Measurements from ENCODE around the gene TNNC1.

TNNC1 gene

GRCh38 chr3:52453496-52454249 lies at the start of gene TNNC1:
Gene TNNC1 (minus strand): TSS chr3:52454041. CDS start chr3:52454015, 26 bp downstream.
- H3K9ac ChIP-seq (ENCODE audit: low read length) = peak within 1 kb of the TSS; percentile 96
- peak within 1 kb of the TSS; percentile 97 for H3K27ac ChIP-seq (ENCODE audit: low read depth, low read length)
- peak within 1 kb of the TSS; percentile 56 to 87 for H3K4me3 ChIP-seq (ENCODE audit: low read depth in 1 of 2, low read length in 2 of 2)
- H3K27me3 ChIP-seq (ENCODE audit: control insufficient read depth in 1 of 2, insufficient read depth in 2 of 2, low read length in 2 of 2) = no peaks in the 10 kb centered on the region
- peaks cover 9% of the 10 kb centered on the region for H3K36me3 ChIP-seq (ENCODE audit: insufficient read depth, low read length)
- H3K4me1 ChIP-seq (ENCODE audit: insufficient read depth, low read length) = peaks cover 24% of the 10 kb centered on the region
- no peaks in the 10 kb centered on the region for H3K9me3 ChIP-seq (ENCODE audit: low read length)

GRCh38 chr3:52502808-52503350 lies 49.0 kb upstream of the TNNC1 start:
- peaks cover 4% of the 10 kb centered on the region for H3K36me3 ChIP-seq (ENCODE audit: insufficient read depth, low read length)

GRCh38 chr3:52502001-52502400 lies 48.2 kb upstream of the TNNC1 start:
- Histone ChIP-seq H3K4me3 (ENCODE audit: low read depth in 1 of 2, low read length in 2 of 2) (no peak overlapping the region), H3K27me3 (ENCODE audit: control insufficient read depth in 1 of 2, insufficient read depth in 2 of 2, low read length in 2 of 2) (no peaks in the 10 kb centered on the region), H3K36me3 (ENCODE audit: insufficient read depth, low read length) (peaks cover 4% of the 10 kb centered on the region)

More at GRCh38 chr3:52502808-52503350, 49.0 kb upstream of the TNNC1 start:
- no peaks in the 10 kb centered on the region for H3K27me3 ChIP-seq (ENCODE audit: control insufficient read depth in 1 of 2, insufficient read depth in 2 of 2, low read length in 2 of 2)
- no peak overlapping the region for H3K4me3 ChIP-seq (ENCODE audit: low read depth in 1 of 2, low read length in 2 of 2)
- no peak overlapping the region for H3K9ac ChIP-seq (ENCODE audit: low read length)
- H3K9me3 ChIP-seq (ENCODE audit: low read length) = no peaks in the 10 kb centered on the region
- H3K27ac ChIP-seq (ENCODE audit: low read depth, low read length) = no peak overlapping the region
- H3K4me1 ChIP-seq (ENCODE audit: insufficient read depth, low read length) = no peaks in the 10 kb centered on the region

GRCh38 chr3:52501046-52501445 lies 47.2 kb upstream of the TNNC1 start:
- no peaks in the 10 kb centered on the region for H3K9me3 ChIP-seq (ENCODE audit: low read length)
- no peak overlapping the region for H3K27ac ChIP-seq (ENCODE audit: low read depth, low read length)
- no peaks in the 10 kb centered on the region for H3K27me3 ChIP-seq (ENCODE audit: control insufficient read depth in 1 of 2, insufficient read depth in 2 of 2, low read length in 2 of 2)
- H3K9ac ChIP-seq (ENCODE audit: low read length) = no peak overlapping the region
- no peak overlapping the region for H3K4me3 ChIP-seq (ENCODE audit: low read depth in 1 of 2, low read length in 2 of 2)
- H3K4me1 ChIP-seq (ENCODE audit: insufficient read depth, low read length) = no peaks in the 10 kb centered on the region
- peaks cover 4% of the 10 kb centered on the region for H3K36me3 ChIP-seq (ENCODE audit: insufficient read depth, low read length)

More at GRCh38 chr3:52502001-52502400, 48.2 kb upstream of the TNNC1 start:
- no peaks in the 10 kb centered on the region for H3K9me3 ChIP-seq (ENCODE audit: low read length)
- H3K27ac ChIP-seq (ENCODE audit: low read depth, low read length) = no peak overlapping the region
- H3K9ac ChIP-seq (ENCODE audit: low read length) = no peak overlapping the region
- no peaks in the 10 kb centered on the region for H3K4me1 ChIP-seq (ENCODE audit: insufficient read depth, low read length)

GRCh38 chr3:52498137-52499054 lies 44.6 kb upstream of the TNNC1 start:
- no peak overlapping the region for H3K27ac ChIP-seq (ENCODE audit: low read depth, low read length)
- no peak overlapping the region for H3K4me3 ChIP-seq (ENCODE audit: low read depth in 1 of 2, low read length in 2 of 2)
- H3K9ac ChIP-seq (ENCODE audit: low read length) = no peak overlapping the region
- no peaks in the 10 kb centered on the region for H3K9me3 ChIP-seq (ENCODE audit: low read length)
- H3K4me1 ChIP-seq (ENCODE audit: insufficient read depth, low read length) = no peaks in the 10 kb centered on the region
- peaks cover 8% of the 10 kb centered on the region for H3K36me3 ChIP-seq (ENCODE audit: insufficient read depth, low read length)
- no peaks in the 10 kb centered on the region for H3K27me3 ChIP-seq (ENCODE audit: control insufficient read depth in 1 of 2, insufficient read depth in 2 of 2, low read length in 2 of 2)

GRCh38 chr3:52495777-52496602 lies 42.1 kb upstream of the TNNC1 start:
- Histone ChIP-seq H3K4me3 (ENCODE audit: low read depth in 1 of 2, low read length in 2 of 2) (peak overlapping the region in 1 of 2 donors; percentile 32), H3K9ac (ENCODE audit: low read length) (no peak overlapping the region), H3K4me1 (ENCODE audit: insufficient read depth, low read length) (no peaks in the 10 kb centered on the region), H3K27me3 (ENCODE audit: control insufficient read depth in 1 of 2, insufficient read depth in 2 of 2, low read length in 2 of 2) (no peaks in the 10 kb centered on the region), H3K36me3 (ENCODE audit: insufficient read depth, low read length) (peaks cover 31% of the 10 kb centered on the region), H3K27ac (ENCODE audit: low read depth, low read length) (peak overlapping the region; percentile 44), H3K9me3 (ENCODE audit: low read length) (no peaks in the 10 kb centered on the region)

- Histone ChIP-seq H3K9me3 (ENCODE audit: low read length) (no peaks in the 10 kb centered on the region), H3K4me1 (ENCODE audit: insufficient read depth, low read length) (no peaks in the 10 kb centered on the region), H3K27ac (ENCODE audit: low read depth, low read length) (peak within 1 kb of the TSS; percentile 44), H3K4me3 (ENCODE audit: low read depth in 1 of 2, low read length in 2 of 2) (peak within 1 kb of the TSS in 1 of 2 donors; percentile 32), H3K36me3 (ENCODE audit: insufficient read depth, low read length) (peaks cover 41% of the 10 kb centered on the region), H3K9ac (ENCODE audit: low read length) (no peak within 1 kb of the TSS), H3K27me3 (ENCODE audit: control insufficient read depth in 1 of 2, insufficient read depth in 2 of 2, low read length in 2 of 2) (no peaks in the 10 kb centered on the region)
Measured at GRCh38 chr3:52494886-52495495, 41.1 kb upstream of the TNNC1 start, which contains the start of gene STAB1. Gene STAB1 (plus strand): TSS chr3:52495338. CDS start chr3:52495414, 76 bp downstream.

GRCh38 chr3:52494445-52494844 lies 40.6 kb upstream of the TNNC1 start:
- H3K27me3 ChIP-seq (ENCODE audit: control insufficient read depth in 1 of 2, insufficient read depth in 2 of 2, low read length in 2 of 2) = no peaks in the 10 kb centered on the region
- H3K9ac ChIP-seq (ENCODE audit: low read length) = no peak overlapping the region
- no peak overlapping the region for H3K4me3 ChIP-seq (ENCODE audit: low read depth in 1 of 2, low read length in 2 of 2)
- no peak overlapping the region for H3K27ac ChIP-seq (ENCODE audit: low read depth, low read length)
- H3K4me1 ChIP-seq (ENCODE audit: insufficient read depth, low read length) = no peaks in the 10 kb centered on the region
- no peaks in the 10 kb centered on the region for H3K9me3 ChIP-seq (ENCODE audit: low read length)
- peaks cover 47% of the 10 kb centered on the region for H3K36me3 ChIP-seq (ENCODE audit: insufficient read depth, low read length)

GRCh38 chr3:52493232-52494017 lies 39.6 kb upstream of the TNNC1 start:
- Histone ChIP-seq H3K9me3 (ENCODE audit: low read length) (no peaks in the 10 kb centered on the region), H3K27ac (ENCODE audit: low read depth, low read length) (no peak overlapping the region), H3K4me1 (ENCODE audit: insufficient read depth, low read length) (no peaks in the 10 kb centered on the region), H3K27me3 (ENCODE audit: control insufficient read depth in 1 of 2, insufficient read depth in 2 of 2, low read length in 2 of 2) (no peaks in the 10 kb centered on the region), H3K4me3 (ENCODE audit: low read depth in 1 of 2, low read length in 2 of 2) (no peak overlapping the region), H3K36me3 (ENCODE audit: insufficient read depth, low read length) (peaks cover 55% of the 10 kb centered on the region), H3K9ac (ENCODE audit: low read length) (no peak overlapping the region)

- no peak overlapping the region for H3K27ac ChIP-seq (ENCODE audit: low read depth, low read length)
- H3K27me3 ChIP-seq (ENCODE audit: control insufficient read depth in 1 of 2, insufficient read depth in 2 of 2, low read length in 2 of 2) = no peaks in the 10 kb centered on the region
- no peaks in the 10 kb centered on the region for H3K4me1 ChIP-seq (ENCODE audit: insufficient read depth, low read length)
- H3K9ac ChIP-seq (ENCODE audit: low read length) = no peak overlapping the region
- H3K9me3 ChIP-seq (ENCODE audit: low read length) = no peaks in the 10 kb centered on the region
- H3K36me3 ChIP-seq (ENCODE audit: insufficient read depth, low read length) = peaks cover 68% of the 10 kb centered on the region
- no peak overlapping the region for H3K4me3 ChIP-seq (ENCODE audit: low read depth in 1 of 2, low read length in 2 of 2)
Measured at GRCh38 chr3:52492059-52492458, 38.2 kb upstream of the TNNC1 start.
